GM21737 (cell line): ENCODE results near the gene EEF1AKMT4.

Experiments used
- ATAC-seq: cut with Tn5 transposase; IDR thresholded peaks from one replicate; pipeline ENCODE4 v1.9.1; 2021; ENCODE audit warnings: mild to moderate bottlenecking, moderate library complexity; ENCODE audit not compliant: unreplicated experiment

The EEF1AKMT4 gene

GRCh38 chr3:184235381-184236032, 14.0 kb upstream of the EEF1AKMT4 start:
- ATAC-seq: no peak

GRCh38 chr3:184236033-184236410, 13.4 kb upstream of the EEF1AKMT4 start:
- no peak for ATAC-seq

GRCh38 chr3:184236636-184237035, 12.8 kb upstream of the EEF1AKMT4 start:
- ATAC-seq: no peak

GRCh38 chr3:184237211-184237610, 12.3 kb upstream of the EEF1AKMT4 start:
- no peak for ATAC-seq

- ATAC-seq: no peak
Measured at GRCh38 chr3:184237807-184238206, 11.7 kb upstream of the EEF1AKMT4 start.

- no peak for ATAC-seq
Measured at GRCh38 chr3:184238246-184238818, 11.1 kb upstream of the EEF1AKMT4 start.

- no peak for ATAC-seq
Measured at GRCh38 chr3:184239221-184239620, 10.3 kb upstream of the EEF1AKMT4 start.

- no peak for ATAC-seq
Measured at GRCh38 chr3:184239708-184240107, 9.8 kb upstream of the EEF1AKMT4 start.

- ATAC-seq: no peak
Measured at GRCh38 chr3:184240384-184241140, 8.9 kb upstream of the EEF1AKMT4 start.

- ATAC-seq: no peak
Measured at GRCh38 chr3:184241141-184241446, 8.4 kb upstream of the EEF1AKMT4 start.

GRCh38 chr3:184241447-184242296, 7.8 kb upstream of the EEF1AKMT4 start:
- ATAC-seq: no peak

GRCh38 chr3:184242297-184242685, 7.2 kb upstream of the EEF1AKMT4 start:
- ATAC-seq: no peak

GRCh38 chr3:184248454-184249411, 739 bp upstream of the EEF1AKMT4 start, which contains the start of gene ALG3:
Gene ALG3 (minus strand): TSS chr3:184248962. CDS start chr3:184248940, 22 bp downstream.
- ATAC-seq: peak; percentile 57

GRCh38 chr3:184250167-184250828, 826 bp downstream of the EEF1AKMT4 start:
- ATAC-seq: peak; percentile 70

GRCh38 chr3:184255291-184256039, 6.0 kb downstream of the EEF1AKMT4 start:
- no peak for ATAC-seq

GRCh38 chr3:184257083-184257915, 7.8 kb downstream of the EEF1AKMT4 start:
- no peak for ATAC-seq

GRCh38 chr3:184258926-184259325, 9.5 kb downstream of the EEF1AKMT4 start:
- ATAC-seq: no peak

GRCh38 chr3:184259396-184259877, 10.0 kb downstream of the EEF1AKMT4 start:
- ATAC-seq: no peak
